HG03045 (cell line): Measurements from ENCODE around the gene GOLGA5.

Source experiments
- ATAC-seq: cut with Tn5 transposase; IDR thresholded peaks from one replicate; pipeline ENCODE4 v1.9.1; 2021; ENCODE audit warnings: mild to moderate bottlenecking, moderate library complexity; ENCODE audit not compliant: unreplicated experiment

GOLGA5 gene

DNA sequence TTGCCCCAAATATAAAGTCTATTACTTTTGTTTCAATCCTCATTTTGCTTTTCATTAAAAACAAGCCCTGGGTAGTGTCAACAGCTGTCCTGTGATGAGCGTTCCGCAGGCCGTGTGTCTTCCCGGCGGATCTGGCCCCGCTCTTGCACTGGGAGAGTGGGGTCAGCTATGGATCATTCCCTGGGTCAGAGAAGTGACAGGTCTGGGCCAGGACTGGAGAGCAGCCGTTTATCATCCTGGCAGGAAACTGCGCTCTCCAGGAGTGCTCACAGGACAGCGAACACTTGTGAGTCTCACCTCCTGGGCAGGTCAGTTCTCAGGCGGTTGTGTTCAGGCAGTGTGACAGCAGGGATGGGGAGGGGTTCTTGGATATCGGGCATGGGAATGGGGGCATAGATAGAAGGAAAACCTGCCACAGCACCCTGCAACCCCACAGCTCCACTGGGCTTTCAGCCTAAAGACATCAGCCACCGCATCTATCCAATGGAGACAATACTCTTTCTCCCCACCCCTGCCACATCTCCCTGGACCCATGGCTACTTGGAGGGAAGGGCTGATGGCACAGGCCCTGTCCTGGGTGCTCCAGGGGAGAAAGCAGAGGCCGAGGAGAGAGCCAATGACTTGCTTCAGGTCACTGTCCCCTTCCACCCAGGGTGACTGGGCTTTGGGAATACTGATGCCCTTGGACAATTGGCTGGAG lies 81.0 kb downstream of the GOLGA5 start:
- no peak for ATAC-seq

DNA sequence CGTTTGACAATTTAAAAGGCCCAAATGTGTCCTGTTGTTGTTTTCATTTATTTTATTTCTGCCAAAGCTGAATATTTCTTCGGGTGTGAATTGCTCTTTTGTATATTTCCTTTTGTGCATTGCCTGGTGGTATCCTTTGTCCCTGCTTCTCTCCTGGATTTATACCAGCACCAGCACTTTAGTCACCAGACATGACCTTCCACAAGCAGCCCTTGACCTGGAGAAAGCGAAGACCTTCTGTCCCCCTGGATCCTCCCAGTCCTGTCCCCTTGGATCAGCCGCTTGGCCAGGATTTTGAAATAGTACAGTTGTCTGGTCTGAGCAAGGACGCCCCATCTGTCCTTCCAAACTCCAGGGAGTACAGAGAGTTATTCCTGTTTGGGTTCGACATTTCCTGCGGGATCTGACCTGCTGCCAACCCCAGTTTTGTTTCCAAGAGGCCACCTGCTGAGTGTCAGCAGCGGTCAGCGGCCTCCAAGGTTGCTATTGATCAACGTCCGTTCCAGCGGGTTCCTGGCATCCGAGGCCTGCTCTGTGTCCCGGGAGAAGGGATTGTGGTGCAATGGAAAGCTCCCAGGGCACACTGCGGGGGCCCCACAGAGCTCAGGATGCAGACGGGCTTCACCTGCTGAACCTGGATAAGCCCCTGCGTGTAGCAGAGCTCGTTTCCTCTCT lies 83.8 kb downstream of the GOLGA5 start:
- no peak for ATAC-seq

DNA sequence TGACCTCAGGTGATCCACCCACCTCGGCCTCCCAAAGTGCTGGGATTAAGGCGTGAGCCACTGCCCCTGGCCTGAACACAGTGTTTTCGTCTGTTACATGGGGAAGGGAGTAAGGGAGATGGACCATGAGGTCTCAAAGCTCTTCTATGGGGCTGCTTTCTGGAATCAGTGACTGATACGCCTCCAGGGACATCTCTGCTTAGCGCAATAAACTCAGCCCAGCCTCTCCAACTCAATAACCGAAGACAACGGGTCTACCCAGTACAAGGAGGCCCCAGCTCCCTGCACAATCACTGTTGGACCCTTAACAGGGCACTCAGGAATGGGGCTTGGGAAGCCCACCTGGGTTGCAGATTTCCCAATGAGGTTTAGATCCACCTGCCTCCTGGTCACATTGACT lies 86.2 kb downstream of the GOLGA5 start:
- ATAC-seq, result no peak

DNA sequence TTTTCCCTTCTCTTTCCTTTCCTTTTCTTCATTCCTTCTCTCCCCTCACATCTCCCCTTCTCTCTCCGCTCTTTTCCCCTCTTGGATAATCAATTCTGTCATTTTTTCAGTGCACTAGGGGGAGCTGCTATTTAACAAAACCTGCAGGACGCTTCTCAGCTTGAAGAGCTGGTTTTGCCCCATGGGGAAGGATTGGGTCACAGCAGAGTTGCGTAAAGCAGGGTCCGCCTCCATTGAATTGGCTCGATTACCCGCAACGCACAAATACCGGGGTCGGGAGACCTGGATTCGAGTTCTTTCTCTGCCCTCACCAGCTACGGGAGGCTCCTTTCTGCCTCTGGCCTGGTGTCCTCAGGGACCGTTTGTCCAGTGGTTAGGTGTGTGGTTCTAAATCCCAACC lies 86.7 kb downstream of the GOLGA5 start:
- no peak for ATAC-seq

DNA sequence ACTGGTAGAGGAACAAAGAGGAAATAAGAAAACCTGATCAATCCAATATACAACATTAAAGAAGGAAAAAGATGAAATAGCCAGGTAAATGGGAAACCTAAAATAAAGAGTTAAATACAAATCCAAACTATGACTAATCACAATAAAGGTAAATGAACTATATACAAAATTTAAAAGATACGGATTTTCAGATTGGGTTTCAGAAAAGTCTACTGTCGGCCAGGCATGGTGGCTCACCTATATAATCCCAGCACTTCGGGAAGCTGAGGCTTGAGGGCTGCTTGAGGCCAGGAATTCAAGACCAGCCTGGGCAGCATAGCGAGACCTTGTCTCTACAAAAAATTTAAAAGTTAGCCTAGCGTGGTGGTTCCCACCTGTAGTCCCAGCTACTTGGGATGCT lies 89.0 kb downstream of the GOLGA5 start:
- ATAC-seq, result no peak

DNA sequence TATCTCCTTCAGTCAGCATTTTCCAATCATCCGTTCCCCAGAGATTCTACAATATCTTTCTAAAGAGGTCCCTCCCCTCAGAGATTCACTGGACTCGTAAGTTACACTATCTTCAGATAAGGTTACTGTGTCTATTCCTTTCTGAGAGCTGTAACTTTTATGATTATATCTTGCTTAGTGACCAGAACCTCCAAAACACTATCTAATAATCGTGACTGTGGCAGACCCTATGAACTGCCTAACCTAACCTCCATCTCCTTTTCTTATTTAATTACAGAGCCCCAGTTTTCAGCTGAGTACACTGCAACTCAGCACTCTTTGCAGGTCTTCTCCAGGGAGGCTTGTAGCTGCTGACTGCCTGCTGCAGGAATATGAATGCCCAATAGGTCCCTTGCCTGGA lies 90.3 kb downstream of the GOLGA5 start:
- ATAC-seq, result no peak

DNA sequence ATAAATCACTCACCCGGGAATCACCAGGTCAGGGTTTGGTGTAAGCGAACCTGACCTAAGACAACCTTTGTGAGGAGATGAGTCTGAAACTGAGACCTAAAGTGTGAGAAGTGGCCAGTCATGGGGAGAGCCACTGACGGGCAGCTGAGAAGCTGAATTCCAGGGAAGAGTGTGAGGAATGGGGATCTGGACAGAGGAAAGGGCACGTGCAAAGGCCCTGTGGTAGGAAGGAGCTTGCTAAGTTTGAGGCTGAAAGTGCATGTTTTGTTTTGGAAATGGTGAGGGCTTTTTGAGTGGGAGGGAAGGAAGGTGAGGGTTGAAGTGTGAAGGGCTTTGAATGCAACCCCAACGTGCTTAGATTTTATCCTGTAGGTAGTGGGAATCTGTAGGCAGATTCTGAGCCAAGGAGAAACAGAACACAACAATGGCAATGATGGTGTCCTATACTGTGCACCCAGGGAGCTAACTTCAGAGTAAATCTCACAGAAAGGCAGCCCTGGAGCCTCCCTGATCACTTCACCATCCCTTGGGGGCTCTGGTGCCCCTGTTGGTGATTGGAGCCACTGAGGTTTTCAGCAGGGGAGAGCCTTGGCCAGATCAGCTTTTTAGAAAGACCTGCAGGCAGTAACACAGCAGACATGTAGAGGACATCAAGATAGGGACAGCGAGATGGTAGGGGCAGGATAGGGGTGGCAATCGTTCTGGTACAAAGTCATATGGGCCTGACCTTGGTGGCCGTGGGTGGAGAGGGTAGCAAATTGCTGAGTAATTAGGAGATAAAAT lies 91.4 kb downstream of the GOLGA5 start:
- no peak for ATAC-seq

DNA sequence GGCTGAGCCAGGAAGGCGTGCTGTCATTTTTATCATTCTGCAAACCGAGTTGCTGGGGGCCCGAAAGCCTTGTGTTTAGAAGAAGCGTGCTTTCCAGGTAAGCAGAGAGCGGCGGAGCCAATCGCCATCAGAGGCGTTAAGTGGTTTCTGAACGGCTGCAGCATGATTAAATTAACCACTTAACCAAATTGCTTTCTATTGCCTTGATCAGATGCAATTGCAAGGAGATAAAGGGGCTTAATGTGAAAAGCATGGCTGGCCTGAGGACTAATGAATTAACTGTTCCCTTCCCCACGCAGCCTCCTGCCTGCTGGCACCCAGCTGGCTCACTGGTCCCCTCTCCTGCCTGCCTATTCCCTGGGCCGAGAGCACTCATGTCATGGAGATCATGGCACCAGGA lies 92.2 kb downstream of the GOLGA5 start:
- no peak for ATAC-seq

DNA sequence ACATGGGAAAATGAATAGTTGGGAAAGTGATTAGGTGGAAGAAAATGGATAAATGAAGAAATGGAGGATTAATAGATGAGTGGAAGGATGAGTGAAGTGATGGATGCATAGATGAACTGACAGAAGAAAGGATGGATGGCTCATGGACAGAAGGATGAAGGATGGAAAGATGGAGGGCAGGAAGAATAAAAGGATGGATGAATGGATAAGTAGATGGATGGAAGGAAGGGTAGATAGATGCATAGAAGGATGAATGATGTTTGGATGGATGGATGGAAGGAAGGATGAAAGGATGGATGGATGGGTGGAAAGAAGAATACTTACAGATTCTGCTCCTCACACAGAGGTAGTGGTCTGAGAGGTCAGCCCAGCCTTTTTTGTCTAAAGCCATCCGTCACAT lies 93.1 kb downstream of the GOLGA5 start:
- no peak for ATAC-seq

DNA sequence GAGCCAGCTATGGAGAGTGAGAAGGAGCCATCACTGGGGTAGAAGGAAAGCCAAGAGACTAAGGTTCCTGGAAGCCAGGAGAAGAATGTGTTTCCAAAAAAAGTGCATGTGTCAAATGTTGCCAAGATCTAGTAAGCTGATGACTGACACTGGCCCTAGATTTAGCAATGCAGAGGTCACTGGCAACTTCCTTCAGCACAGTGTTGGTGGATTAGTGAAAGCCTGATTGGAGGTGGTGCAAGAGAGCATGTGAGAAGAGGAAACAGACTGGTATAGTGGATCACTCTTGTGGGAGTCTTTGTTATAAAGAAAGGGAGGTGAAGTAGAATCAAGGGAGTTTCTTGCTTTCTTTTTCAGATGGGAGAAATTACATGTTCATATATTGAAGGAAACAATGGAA lies 94.8 kb downstream of the GOLGA5 start:
- ATAC-seq, result no peak
